Activated effector memory CD4-positive, alpha-beta T cell treated with Interleukin-2 at 50 U/mL for 16 hours (primary cell): ENCODE results near the gene FBRSL1.
"Not testable (repeated sequence)": the region's sequence is repeated elsewhere in the genome, so short reads cannot be mapped to it uniquely, and the experiment has no call there.

Experiments used
- DNase-seq: peaks from one replicate; pipeline ENCODE4 v3.0.0-alpha.2; 2020

The FBRSL1 gene

DNA sequence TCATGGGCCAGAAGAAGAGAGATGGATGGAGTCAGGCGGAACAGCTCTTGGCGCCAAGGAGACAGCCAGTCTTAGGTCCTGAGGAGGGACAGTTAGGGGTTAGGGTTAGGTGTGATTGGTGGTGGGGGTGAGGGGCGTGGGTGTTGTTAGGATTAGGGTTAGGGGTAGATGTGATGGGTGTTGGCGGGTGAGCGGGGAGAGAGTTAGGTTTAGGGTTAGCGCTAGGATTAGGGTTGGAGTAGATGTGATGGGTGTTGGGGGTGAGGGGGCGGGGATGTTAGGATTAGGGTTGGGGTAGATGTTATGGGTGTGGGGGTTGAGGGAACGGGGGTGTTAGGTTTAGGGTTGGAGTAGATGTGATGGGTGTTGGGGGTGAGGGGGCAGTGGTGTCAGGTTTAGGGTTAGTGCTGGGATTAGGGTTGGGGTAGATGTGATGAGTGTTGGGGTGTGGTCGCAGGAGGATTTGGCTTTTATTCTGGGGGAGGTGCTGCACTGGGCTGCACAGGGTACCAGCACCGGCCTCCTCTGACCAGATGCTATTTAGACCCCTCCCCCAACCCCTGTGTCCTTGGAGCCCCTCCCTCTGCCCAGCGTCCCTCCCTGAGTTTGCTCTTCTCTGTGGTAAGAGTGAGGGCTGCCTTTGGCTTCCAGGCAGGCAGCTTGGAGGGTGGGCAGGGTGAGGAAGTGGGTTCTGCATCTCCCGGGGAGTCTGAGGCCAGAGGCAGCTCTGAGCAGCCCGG is 35.6 kb upstream of the FBRSL1 start:
- no peak for DNase-seq

DNA sequence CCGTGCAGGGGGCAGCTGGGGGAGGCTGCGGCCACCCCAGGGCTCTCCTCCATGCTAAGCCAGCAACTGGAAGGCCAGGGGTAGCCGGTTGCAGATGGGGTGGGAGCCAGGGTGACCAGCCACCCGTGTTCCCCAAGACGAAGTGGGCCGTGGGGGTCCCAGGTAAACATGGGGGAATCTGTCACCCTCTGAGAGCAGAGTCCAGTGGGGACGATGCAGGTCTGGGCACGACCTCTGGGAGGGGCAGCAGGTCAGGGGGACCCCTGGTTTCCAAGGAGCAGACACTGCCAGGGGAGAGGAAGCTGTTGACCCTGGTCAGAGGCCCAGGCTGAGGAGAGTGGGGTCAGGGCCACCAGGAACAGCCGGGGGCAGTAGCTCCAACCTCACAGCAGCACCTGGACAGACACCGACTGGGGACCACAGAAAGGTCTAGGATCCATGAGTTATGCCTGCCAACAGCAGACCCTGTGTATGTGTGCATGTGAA is 35.0 kb upstream of the FBRSL1 start:
- DNase-seq, result no peak

DNA sequence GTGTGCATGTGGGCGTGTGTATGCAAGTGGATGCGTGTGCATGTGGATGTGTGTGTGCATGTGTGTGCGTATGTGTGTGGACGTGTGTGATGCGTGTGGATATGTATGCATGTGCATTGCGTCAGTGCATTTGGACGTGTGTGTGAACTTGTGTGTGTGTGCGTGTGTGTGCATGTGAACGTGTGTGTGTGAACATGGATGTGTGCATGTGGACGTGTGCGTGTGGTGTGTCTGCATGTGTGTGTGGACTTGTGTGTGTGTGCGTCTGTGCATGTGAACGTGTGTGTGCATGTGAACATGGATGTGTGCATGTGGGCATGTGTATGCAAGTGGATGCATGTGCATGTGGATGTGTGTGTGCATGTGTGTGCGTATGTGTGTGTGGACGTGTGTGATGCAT is 34.4 kb upstream of the FBRSL1 start:
- DNase-seq, result no peak

DNA sequence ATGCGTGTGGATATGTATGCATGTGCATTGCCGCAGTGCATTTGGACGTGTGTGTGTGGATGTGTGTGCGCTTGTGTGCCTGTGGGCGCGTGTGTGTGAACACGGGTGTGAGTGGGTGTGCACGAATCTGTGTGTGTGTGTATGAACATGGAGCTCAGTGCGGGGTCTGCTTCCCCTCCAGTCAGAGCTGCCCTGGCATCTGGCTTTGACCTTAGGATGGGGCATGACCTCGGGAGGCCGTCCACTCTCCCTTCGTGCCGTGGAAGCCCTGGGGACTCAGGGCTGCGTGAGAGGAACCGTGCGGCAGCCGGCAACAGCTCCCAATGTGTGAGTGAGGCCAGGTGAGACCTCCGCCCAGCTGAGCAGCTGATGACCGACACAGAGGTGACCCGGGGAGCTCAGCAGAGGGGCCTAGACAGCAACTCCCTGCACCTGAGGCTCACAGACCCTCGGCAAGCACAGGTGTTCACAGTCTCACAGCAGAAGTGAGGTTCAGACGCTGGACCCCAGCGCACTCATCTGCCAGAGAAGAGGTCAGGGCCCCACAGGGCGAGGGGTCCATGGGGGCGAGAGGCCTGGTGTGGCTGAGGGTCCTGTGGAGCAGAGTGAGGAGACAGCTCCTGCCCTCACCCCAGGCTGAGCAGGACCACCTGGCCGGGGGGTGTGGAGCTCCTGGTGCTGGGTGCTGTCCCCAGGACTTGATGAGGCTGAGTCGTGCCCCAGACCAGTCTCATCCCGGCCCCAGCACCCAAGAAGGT is 33.6 kb upstream of the FBRSL1 start:
- no peak for DNase-seq

DNA sequence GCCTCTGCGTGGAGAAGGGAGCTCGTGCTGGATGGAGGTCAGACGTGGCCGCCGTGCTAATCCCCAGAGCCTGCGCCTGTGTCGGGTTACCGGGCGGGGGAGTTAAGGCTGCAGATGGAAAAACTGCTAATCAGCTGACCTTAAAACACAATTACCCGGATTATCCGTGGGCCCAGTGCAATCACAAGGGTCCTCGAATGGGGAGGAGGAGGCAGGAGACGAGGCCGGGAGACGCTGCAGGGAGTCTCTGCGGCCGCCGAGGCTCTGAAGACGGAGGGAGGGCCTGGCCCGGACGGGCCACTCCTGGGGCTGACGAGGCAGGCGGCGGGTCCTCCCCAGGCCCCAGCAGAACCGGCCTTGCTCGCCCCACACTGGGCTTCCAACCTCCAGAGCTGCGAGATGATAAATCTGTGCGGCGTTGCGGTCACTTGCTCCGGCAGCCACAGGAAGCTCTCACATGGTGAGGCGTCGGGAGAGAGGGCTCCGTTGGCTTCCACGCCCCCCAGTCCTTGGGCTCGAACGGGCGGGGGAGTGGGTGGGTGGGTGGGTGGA is 32.9 kb upstream of the FBRSL1 start:
- DNase-seq, result no peak

DNA sequence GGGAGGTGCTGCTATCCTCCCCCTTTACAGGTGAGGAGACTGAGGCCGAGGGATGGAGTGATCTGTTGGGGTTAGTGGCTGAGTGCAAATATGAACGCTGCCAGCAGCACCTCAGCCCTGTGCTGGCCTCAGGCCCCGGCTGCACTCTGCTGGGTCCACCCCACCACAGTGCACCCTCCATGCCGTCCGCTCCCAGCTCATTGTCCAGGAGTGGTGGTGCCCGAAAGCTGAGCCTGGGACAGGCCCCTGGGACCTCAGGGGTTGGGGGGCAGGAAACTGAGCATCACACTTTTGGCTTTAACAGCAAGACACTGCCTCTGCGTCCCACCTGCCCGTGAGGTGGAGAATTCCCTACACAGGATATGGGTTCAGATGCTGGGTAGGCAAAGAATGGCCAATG is 31.5 kb upstream of the FBRSL1 start:
- DNase-seq, result no peak

DNA sequence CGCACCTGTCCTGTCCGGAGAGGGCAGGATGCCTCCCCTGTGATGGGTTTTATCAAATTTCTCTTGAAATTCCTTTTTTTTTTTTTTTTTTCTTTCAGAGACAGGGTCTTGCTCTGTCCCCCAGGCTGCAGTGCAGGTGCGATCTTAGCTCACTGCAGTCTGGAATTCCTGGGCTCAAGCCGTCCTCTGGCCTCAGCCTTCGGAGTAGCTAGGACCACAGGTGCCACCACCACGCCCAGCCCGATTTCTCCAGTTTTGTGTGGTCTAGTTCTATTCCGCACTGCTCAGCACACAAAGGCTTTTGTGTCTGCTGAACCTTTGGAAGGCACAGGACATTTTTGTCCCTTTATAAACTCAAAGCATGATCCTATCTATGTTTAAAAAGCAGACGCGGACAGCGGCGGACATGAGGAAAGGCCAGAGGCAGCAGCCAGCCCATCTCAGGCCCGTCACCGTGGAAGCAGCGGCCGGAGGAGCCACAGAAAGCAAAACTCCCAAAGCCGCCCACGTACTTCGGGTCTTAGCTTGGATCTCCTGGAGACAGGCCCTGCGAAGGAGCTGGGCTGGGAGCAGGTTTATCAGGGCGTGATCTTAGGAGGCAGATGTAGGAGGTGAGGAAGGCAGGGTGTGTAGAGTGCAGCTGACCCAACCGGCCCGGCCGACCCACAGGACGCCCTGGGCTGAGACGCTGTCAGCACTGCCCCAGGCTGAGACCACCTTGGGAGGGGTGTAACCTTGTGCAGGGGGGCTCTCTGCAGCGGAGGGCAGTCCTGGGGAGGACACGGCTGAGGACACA is 30.9 kb upstream of the FBRSL1 start:
- DNase-seq, result no peak

DNA sequence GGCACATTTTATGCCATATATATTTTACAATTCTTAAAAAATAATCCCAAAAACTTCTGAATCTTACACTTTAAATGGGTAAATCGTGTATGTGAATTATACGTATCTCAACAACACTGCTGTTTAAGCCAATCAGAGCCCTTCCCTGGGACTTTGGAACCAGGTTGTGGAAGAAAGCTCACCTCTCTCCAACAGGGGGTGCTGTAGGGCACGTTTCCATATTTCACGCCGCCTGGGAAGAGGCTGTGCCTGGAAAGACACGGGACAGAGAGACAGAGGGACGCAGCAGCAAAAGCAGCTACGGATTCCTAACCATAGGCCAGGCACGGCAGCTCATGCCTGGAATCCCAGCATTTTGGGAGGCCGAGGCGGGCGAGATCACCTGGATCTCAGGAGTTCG is 29.4 kb upstream of the FBRSL1 start:
- no peak for DNase-seq

DNA sequence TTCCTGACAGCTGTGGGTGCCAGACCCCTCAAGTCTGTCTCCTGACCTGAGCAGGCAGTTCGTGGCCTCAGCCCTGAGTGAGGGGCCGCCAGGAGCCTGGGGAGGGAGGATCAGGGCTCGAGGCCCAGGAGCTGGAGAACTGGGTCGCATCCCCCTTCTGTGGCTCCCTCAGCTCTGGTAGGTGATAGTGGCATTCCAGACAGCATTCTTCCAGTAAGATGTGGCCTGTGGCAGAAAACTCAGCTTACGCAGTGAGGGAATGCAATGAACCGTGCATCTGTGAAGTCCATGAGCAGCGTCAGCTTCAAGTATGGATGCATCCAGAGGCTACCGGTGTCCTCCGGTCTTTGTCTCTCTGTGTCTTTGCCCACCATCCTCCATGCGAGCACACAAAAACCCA is 28.4 kb upstream of the FBRSL1 start:
- no peak for DNase-seq

DNA sequence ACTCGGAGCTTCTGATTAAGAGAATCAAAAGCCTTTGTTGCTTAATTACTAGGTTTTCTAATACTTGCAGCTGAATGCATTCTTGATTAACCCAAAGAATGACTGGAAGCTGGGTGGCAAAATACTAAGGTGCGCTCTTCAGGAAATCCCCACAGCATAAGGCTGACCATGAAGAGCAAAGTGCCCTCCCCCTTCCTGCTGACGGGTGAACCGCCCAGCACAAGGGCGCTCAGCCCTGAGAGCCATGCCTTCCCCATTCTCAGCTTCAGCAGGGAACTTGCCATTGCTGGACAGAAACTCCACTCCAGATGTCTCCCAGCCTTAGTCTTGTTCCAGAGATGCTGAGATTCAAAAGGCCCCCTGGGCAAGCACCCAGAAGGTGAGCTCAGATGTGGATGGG is 27.2 kb upstream of the FBRSL1 start:
- no peak for DNase-seq

DNA sequence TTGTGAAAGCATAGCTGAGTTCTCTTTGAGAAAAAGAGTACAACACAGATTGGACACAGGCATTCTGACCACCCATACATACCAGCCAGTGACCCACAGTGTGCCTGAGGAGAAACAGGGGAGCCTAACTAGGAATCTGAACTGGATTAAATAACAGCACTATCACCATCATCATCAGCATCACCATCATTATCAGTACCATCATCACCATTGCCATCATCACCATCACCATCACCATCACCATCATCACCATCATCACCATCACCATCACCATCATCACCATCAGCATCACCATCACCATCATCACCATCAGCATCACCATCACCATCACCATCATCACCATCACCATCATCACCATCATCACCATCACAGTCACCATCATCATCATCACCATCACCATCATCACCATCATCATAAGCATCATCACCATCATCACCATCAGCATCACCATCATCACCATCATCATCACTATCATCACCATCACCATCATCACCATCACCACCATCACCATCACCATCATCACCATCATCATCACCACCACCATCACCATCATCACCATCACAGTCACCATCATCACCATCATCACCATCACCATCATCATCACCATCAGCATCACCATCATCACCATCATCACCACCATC is 26.5 kb upstream of the FBRSL1 start:
- DNase-seq, result not testable (repeated sequence)

DNA sequence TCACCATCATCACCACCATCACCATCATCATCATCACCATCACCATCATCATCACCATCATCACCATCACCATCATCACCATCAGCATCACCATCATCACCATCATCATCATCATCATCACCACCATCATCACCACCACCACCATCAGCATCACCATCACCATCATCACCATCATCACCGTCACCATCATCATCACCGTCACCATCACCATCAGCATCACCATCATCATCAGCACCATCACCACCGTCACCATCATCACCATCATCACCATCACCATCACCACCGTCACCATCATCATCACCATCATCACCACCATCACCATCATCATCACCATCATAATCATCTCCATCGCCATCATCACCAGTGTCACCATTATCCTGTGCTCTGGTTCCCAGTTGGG is 25.6 kb upstream of the FBRSL1 start:
- DNase-seq, result not testable (repeated sequence)

DNA sequence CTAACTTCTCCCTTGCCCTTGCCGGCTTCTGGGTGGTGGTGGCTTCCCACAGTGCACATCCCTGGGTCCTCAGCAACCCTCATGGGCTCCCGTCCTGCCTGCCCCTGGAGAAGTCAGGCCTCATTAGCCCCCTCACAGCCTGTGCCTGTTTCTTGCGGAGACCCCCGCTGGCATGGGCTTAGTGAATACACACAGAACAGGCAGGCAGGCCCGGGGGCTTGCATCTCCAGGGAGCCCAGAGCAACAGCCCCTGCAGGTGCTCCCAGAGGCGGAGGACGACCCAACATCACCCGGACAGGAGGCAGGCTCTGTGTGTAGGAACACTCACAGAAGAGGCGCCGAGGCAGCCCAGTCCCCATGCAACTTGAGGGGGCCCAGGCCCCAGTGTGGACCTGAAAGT is 25.1 kb upstream of the FBRSL1 start:
- DNase-seq, result no peak

DNA sequence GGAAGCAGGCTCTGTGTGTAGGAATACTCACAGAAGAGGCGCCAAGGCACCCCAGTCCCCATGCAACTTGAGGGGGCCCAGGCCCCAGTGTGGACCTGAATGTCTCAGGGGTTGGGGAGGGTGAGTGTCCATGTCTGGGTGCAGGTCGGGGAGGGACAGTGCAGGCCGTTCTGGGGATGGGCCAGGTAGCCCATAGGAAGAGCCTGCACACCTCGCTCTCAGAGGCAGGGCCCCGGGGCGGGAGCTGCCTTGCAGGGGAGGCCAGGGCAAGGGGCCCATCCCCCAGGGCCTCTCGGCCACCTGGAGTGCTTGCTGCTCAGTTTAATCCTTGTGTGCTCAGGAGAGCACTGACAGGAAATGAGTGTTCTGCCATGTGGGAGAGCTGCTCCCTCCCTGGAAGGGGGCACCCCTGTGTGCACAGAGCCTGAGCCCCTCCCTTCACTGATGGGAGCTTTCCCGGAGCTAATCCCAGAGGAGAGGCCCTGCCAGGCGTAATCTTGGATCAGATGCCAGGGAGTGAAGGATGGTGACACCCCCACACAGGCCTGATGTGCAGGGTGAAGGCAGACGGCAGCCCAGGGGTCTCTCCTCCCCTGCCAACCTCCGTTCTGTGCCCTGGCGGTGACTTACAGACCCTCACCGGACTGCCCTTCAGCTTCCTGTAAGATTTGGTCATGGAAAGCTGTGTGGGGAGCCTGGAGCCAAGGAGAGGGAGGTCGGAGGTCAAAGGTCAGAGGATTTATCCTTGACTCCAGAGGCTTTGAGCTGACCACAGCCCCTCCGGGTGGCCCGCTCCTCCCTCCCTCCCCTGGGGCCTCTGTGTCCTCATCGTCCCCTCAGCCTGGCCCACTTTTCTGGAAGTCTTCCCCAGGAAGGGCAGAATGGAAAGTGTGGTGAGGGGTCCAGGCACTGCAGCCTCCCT is 24.4 kb upstream of the FBRSL1 start:
- DNase-seq, result no peak

DNA sequence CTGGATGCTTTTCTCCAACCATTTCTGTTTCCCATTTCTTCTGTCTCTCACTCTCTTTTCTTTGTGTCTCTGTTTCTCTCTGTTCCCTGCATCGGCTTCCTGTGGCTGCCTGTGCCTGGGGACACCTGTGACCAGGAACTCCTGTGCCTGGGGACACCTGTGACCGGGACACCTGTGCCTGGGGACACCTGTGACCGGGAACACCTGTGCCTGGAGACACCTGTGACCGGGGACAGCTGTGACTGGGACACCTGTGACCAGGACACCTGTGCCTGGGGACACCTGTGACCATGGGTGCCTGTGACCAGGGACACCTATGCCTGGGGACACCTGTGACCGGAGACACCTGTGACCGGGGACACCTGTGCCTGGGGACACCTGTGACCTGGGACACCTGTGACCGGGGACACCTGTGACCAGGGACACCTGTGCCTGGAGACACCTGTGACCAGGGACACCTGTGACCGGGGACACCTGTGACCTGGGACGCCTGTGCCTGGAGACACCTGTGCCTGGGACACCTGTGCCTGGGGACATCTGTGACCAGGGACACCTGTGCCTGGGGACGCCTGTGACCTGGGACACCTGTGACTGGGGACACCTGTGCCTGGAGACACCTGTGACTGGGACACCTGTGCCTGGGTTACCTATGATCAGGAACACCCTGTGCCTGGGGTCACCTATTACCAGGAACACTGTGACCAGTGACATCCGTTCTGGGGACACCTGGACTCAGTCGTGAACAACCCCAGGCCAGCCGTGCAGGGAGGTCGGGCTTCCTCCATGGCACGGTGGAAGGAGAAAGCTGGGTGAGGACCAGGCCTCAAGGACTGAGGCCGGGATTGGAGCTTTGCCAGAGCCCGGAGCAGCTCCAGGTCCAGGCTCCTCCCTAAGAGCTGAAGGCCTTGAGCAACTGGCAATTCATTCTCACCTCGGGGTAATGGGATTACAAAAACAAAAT is 23.4 kb upstream of the FBRSL1 start:
- DNase-seq, result no peak

DNA sequence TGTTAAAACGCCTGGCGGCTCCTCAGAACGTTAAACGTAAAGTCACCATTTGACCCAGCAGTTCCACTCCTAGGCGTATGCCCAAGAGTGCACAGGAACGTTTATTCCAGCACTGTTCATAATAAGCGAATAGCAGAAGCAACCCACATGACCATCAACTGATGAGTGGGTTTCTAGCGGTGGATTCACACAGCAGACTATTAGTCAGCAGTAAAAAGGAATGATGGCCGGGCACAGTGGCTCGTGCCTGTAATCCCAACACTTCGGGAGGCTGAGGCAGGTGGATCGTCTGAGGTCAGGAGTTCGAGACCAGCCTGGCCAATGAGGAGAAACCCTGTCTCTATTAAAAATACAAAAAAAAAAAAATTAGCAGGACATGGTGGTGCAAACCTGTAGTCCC is 22.4 kb upstream of the FBRSL1 start:
- no peak for DNase-seq

DNA sequence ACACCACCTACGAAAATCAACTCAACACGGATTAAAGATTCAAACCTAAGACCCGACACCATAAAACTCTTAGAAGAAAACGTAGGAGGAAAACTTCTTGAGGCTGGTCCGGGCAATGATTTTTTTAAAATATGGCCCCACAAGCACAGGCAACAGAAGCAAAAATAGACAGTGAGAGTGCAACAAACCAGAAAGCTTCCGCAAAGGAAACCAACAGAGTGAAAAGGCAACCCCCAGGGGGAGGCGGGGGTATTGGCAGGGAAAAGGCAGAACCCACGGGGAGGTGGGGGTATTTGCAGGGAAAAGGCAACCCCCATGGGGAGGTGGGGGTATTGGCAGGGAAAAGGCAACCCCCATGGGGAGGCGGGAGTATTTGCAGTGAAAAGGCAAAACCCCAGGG is 20.5 kb upstream of the FBRSL1 start:
- DNase-seq, result no peak

DNA sequence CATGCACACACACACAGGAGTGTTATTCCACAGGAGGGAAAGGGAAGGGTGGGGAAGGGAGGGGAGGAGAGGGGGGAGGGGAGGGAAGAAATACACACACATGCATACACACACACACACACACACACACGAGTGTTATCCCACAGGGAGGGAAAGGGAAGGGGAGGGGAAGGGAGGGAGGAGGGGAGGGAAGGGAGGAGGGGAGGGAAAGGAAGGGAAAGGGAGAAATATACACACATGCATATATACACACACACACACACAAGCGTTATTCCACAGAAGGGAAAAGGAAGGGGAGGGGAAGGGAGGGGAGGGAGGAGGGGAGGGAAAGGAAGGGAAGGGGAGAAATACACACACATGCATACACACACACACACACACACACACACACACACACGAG is 19.6 kb upstream of the FBRSL1 start:
- no peak for DNase-seq

DNA sequence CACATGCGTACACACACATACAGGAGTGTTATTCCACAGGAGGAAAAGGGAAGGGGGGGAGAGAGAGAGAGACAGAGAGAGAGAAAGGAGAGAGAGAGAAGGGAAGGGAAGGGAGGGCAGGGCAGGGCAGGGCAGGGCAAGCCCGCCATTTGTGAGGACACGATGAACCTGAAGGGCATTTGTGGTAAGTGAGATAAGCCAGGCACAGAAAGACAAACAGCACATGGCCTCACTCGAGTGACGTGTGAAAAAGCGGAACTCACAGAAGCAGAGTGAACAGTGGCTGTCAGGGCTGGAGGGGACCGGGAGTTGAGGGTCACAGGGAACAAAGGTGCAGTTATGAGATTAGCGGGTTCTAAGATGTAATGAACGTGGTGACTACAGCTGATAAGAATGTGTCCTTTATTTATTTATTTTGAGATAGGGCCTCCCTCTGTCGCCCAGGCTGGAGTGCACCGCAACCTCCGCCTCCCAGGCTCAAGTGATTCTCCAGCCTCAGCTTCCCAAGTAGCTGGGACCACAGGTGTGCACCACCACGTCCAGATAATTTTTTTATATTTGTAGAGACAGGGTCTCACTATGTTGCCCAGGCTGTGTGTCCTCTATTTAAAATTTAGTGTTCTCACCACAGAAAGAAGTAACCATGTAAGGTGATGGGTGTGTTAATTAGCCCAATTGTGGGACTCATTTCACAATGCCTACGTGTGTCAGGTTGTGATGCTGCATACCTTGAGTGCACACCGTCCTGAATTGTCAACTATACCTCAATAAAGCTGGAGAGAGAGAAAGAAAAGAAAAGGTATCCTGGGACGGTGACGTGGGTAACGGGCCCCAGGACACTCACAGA is 18.7 kb upstream of the FBRSL1 start:
- DNase-seq, result no peak

DNA sequence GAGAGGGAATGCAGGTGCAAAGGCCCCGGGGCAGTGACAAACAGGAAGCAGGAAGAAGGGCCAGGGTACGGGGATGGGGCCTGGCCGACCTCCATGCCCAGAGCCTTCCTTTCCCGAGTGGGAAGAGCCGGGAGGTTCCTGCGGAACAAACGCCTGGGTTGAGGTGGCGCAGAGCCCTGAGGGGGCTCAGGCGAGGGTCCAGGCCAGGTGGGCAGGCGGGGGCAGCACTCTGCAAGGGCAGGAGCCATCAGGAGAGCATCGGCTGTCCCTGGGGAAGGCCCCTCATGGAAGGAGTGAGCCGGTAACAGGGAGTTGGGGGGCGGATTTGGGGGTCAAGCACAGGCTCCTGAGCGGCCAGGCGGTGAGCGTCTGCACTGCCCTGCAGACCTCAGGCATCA is 18.1 kb upstream of the FBRSL1 start:
- DNase-seq, result no peak
